Heart right ventricle (tissue), 16 donors: Measurements from ENCODE around the gene NGEF. TPM values are rescaled to one million over a fixed set of nuclear protein-coding genes. Genes with fewer than 3 reads are reported as not detected.

ENCODE experiments used
- ATAC-seq, 8 donors: fragments of 200-7000 bp; cut with Tn5 transposase; one replicate each; pipeline ENCODE4 v1.9.1; 2020; ENCODE audit warnings: mild to moderate bottlenecking in 8 of 8, moderate library complexity in 8 of 8, moderate number of reproducible peaks in 1 of 8
- DNase-seq, 2 donors: peaks; one replicate each; pipeline ENCODE4 v3.0.0-alpha.2; 2020
- H3K27ac ChIP-seq, 10 donors: fragments of 200-600 bp; sonication (generic) in 2 of 10; one replicate each; pipeline versions ENCODE4 v1.5.0 to v1.8.0; 2020 to 2022; ENCODE audit warnings: mild to moderate bottlenecking in 3 of 10
- H3K27me3 ChIP-seq, 7 donors: fragments of 200-600 bp; one replicate each; pipeline ENCODE4 v1.8.0; 2021 to 2022; ENCODE audit warnings: mild to moderate bottlenecking in 2 of 7
- H3K36me3 ChIP-seq, 9 donors: fragments of 200-600 bp; sonication (generic) in 1 of 9; one replicate each; pipeline versions ENCODE4 v1.5.0 to v1.8.0; 2020 to 2022; ENCODE audit warnings: mild to moderate bottlenecking in 2 of 9
- H3K4me1 ChIP-seq, 9 donors: fragments of 200-600 bp; sonication (generic) in 1 of 9; one replicate each; pipeline versions ENCODE4 v1.5.0 to v1.8.0; 2020 to 2022; ENCODE audit warnings: mild to moderate bottlenecking in 4 of 9
- H3K4me3 ChIP-seq, 10 donors: fragments of 200-600 bp; sonication (generic) in 2 of 10; one replicate each; pipeline versions ENCODE4 v1.5.0 to v1.8.0; 2020 to 2022; ENCODE audit warnings: mild to moderate bottlenecking in 7 of 10, moderate library complexity in 2 of 10
- H3K9me3 ChIP-seq, 11 donors: fragments of 200-600 bp in 10 of 11; sonication (generic) in 2 of 11; one replicate each; pipeline versions ENCODE4 v1.5.0 to v1.8.0; 2013 to 2022; ENCODE audit warnings: mild to moderate bottlenecking in 2 of 11, control low read depth in 1 of 11, moderate library complexity in 1 of 11
- WGBS, 2 donors: extraction: QIAGEN DNeasy Blood & Tissue Kit; methylation state at CpG; one replicate each; pipeline ENCODE4 v1.1.7; 2013; ENCODE audit warnings: inconsistent platforms in 1 of 2; 5-methylcytosine and 5-hydroxymethylcytosine counted together
- intact Hi-C, 10 donors: fragments of 100-400 bp; cut with DNase I; formaldehyde crosslinking; loops; one replicate each; pipeline versions ENCODE4 v1.11.1 to v1.14.2; 2022
- polyA plus RNA-seq, 2 donors: library from polyadenylated mRNA; stranded (reverse); fragments of 200-250 nt; gene quantifications; one replicate each; pipeline ENCODE4 v1.2.3, GENCODE V29; 2013
- total RNA-seq, 10 donors: library from RNA; stranded (reverse); fragmentation: NEBNext Ultra II Directional in 3 of 10; extraction: Animal tissue kit (Norgen Biotek cat#: 25700) in 3 of 10; gene quantifications; one replicate each; pipeline versions ENCODE4 v1.2.1 to v1.2.4, GENCODE V29; 2021 to 2023
- TF ChIP-seq, protein P1 (sequence below), 9 donors: fragments of 200-600 bp; sonication (generic) in 2 of 9; IDR thresholded peaks; one replicate each; pipeline versions ENCODE4 v1.5.0 to v1.8.0; 2021 to 2022; ENCODE audit warnings: antibody characterized with exemption in 9 of 9, mild to moderate bottlenecking in 5 of 9, moderate library complexity in 1 of 9
- donor health status: Arrhythmogenic right ventricular cardiomyopathy.
- donor health status: ischemic (EF 13 %, LVEDD 7.1; RV severe dilation, severe dysfunction).
- donor health status: healthy with polysubstance abuse.
- donor health status: DM: no; HTN: yes; CAD: no.
- donor health status: DM: no; HTN: no; CAD: no.
- donor health status: ischemic (EF 25% LVEDD 6.9; RV normal size, moderate dysfunction).
- donor health status: ischemic (EF 25% LVEDD 5.7; RV mildly dilated, moderate dysfunction).
- donor health status: healthy.
- donor health status: DM: yes; HTN: yes; CAD: no.
- donor health status: Ischemic cardiomyopathy.
- donor health status: ischemic (EF 35%, LVEDD 5.7; RV mildly dilated, moderate dysfunction).
- donor health status: nonischemic (EF 11% LVEDD 7.7; RV severe dilation, severe dysfunction).
- donor health status: DM: yes; HTN: yes; CAD: no.
- donor health status: PGD.
- donor health status: ischemic (EF 29% LVEDD 5.4; RV normal size, mild dysfunction).
- donor health status: nonischemic (EF 23%, LVEDD 6.1; RV moderate dilation, normal function).

NGEF gene
- total and polyA plus RNA-seq, 12 donors = 0.27 to 0.75 (median 0.54) TPM; not detected in 3

DNA sequence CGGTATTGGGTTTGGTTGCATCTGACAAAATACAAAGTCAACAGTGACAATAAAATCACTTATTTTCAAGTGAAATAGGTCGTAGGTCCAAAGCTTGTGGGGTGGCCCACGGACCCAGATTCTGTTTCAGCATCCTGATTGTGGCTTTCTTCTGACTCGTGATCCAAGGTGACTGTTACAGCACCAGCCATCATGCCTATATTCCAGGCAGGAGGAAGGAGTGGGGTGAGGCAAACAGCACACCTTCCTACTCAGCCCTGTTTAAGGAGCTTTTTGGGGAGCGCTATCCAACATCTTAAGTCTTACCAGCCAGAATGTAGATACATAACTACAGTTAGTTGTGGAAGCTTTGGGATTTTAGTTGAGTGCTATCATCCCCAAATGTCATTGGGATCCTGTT is 151.7 kb downstream of the NGEF start:
- H3K27me3 ChIP-seq = no peaks in the 10 kb centered on the region
- H3K4me1 ChIP-seq = no peaks in the 10 kb centered on the region
- intact Hi-C loops = no loop called here
- TF ChIP-seq, protein P1, sequence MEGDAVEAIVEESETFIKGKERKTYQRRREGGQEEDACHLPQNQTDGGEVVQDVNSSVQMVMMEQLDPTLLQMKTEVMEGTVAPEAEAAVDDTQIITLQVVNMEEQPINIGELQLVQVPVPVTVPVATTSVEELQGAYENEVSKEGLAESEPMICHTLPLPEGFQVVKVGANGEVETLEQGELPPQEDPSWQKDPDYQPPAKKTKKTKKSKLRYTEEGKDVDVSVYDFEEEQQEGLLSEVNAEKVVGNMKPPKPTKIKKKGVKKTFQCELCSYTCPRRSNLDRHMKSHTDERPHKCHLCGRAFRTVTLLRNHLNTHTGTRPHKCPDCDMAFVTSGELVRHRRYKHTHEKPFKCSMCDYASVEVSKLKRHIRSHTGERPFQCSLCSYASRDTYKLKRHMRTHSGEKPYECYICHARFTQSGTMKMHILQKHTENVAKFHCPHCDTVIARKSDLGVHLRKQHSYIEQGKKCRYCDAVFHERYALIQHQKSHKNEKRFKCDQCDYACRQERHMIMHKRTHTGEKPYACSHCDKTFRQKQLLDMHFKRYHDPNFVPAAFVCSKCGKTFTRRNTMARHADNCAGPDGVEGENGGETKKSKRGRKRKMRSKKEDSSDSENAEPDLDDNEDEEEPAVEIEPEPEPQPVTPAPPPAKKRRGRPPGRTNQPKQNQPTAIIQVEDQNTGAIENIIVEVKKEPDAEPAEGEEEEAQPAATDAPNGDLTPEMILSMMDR (IDR thresholded peaks at IDR 0.05) = no peak
- peaks cover 0 to 55% (median 24%) of the 10 kb centered on the region in 9 donors for H3K36me3 ChIP-seq
- H3K4me3 ChIP-seq = no peak overlapping the region
- no peak overlapping the region for H3K27ac ChIP-seq
- ATAC-seq (no peak), DNase-seq (no peak)
- 95 to 97% methylated on average over 5 of the region's 5 CpGs for WGBS, 2 donors
- no peaks in the 10 kb centered on the region for H3K9me3 ChIP-seq

DNA sequence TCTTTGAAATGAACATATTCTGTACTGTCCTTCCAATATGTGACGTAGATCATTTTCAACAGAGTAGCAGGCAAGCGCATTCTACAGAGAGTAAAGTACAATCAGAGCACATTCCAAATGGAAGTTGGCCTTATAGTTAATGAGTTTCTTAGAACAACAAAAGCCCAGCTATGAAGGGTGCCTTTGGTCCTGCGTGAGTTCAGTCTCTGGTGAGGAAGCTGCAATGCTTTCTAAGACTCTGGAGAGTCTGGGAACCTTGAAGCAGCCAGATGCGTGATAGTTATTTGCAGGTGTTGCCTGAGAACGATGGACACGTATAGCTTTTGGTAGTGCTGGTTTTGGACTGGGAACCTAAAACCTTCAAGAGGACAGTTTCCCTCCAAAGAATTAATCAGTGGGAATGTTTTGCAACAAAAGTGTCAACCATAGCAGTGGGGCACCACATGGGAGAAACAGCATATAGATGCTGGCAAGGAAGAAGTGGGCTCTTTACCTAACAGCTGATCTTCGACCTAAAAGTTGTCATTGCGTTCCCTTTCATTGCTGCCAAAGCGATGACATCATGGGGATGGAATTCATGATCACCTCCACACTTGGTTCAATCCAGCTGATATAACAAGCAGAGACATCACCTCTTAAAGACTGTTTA is 152.3 kb downstream of the NGEF start:
- no peak overlapping the region for H3K4me3 ChIP-seq
- H3K27me3 ChIP-seq = no peaks in the 10 kb centered on the region
- H3K4me1 ChIP-seq = no peaks in the 10 kb centered on the region
- no peak overlapping the region for H3K27ac ChIP-seq
- TF ChIP-seq, protein P1 (IDR thresholded peaks at IDR 0.05) = no peak
- DNase-seq (no peak), ATAC-seq (no peak)
- H3K9me3 ChIP-seq = no peaks in the 10 kb centered on the region
- H3K36me3 ChIP-seq = peaks cover 0 to 62% (median 29%) of the 10 kb centered on the region in 9 donors
- WGBS, 2 donors = 87 to 94% methylated on average over 9 of the region's 9 CpGs
- intact Hi-C loops = no loop called here

DNA sequence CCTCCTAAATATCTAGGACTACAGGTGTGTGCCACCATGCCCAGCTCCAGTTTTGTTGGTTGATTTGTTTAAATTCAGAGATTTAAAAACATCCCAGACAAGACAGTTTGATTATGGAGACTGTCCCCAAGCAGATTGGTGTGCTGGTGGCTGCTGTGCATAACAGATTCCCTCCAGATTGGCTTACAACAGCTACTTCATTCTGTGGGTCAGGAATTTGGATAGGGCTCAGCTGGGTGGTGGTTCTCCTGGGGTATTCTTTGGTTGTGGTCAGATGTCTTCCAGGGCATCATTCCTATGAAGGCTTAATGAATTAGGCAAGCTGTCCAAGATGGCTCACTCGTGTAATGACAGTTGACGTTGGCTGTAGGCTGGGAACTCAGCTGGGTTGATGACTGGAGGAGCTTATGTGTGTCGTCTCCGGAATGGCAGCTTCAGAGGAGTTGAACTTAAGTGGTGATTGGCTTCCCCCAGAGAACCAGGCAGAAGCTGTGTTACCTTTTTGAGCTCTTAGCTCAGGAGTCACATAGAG is 153.6 kb downstream of the NGEF start:
- Histone ChIP-seq H3K27me3 (no peaks in the 10 kb centered on the region), H3K9me3 (no peaks in the 10 kb centered on the region), H3K4me3 (no peak overlapping the region), H3K4me1 (no peaks in the 10 kb centered on the region), H3K36me3 (peaks cover 0 to 74% (median 32%) of the 10 kb centered on the region in 9 donors), H3K27ac (no peak overlapping the region)
- DNase-seq (no peak), ATAC-seq (no peak)
- WGBS, 2 donors = 93 to 95% methylated on average over 4 of the region's 4 CpGs
- TF ChIP-seq, protein P1 (IDR thresholded peaks at IDR 0.05) = no peak
- intact Hi-C loops = loop anchor here in 7 of 10 donors (5.0 to 10.0 kb wide), 6 partner anchors 175 to 395 kb away; partner anchors contain the start of genes ATG16L1 (in 1 of the 7) and NEU2 (in 1 of the 7)

DNA sequence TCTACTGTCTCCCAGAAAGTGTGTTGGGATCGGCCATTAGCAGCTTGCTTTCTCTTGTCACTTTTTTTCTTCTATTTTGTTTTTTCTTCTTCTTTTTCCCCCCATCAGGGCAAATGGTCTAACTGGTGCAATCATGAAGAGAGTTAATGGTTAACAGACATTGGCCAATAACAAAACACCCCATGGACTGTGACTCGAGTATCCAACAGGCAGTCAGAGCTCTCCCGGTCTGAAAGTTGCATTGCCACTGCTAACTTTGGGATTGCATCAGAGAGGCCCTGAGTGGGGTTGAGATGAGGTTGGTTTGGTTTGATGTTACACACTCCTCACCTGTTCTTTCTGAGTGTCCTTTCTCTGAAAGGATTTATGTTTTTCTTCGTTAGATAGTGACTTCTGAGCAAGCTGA is 155.9 kb downstream of the NGEF start:
- intact Hi-C loops = loop anchor here in 7 of 10 donors (5.0 to 10.0 kb wide), 6 partner anchors 178 to 398 kb away; partner anchors contain the start of genes ATG16L1 (in 1 of the 7) and NEU2 (in 1 of the 7)

More for the DNA sequence above, 155.9 kb downstream of the NGEF start:
- Histone ChIP-seq H3K27ac (no peak overlapping the region), H3K27me3 (no peaks in the 10 kb centered on the region), H3K36me3 (peaks cover 0 to 95% (median 32%) of the 10 kb centered on the region in 9 donors), H3K4me3 (no peak overlapping the region), H3K4me1 (peaks cover 0 to 14% (median 0%) of the 10 kb centered on the region in 9 donors), H3K9me3 (no peaks in the 10 kb centered on the region)
- TF ChIP-seq, protein P1 (IDR thresholded peaks at IDR 0.05) = no peak
- ATAC-seq (no peak), DNase-seq (no peak)
- WGBS, 2 donors = 83 to 85% methylated on average over 4 of the region's 4 CpGs
